ENCODE results near the gene RAB15.

DNA sequence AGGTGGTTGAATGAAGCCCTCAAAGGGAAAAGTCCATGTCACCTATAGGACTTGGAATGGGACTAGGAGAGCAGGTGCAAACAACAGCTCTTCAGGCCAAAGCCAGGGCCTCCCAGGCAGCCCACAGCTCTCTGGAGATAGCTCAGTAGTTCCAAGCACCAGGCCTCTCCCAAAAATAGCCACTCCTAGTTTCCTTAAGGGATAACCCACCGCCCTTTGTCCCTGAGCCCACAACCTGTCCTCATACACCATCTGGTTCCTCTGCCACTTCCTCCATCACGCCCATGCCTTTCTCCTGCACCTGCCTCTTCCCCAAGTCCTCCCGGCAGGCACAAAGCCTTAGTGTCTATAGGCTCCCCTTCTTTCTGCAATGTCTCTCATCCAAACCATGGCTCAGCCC lies 2.1 kb downstream of the RAB15 start:
- no peak for TF ChIP-seq CTCF (IDR thresholded peaks at IDR 0.05 in 2 of 3, conservative IDR thresholded peaks at IDR 0.05 in 1 of 3; ENCODE audit: insufficient read depth in 2 of 3, low read depth in 1 of 3, low read length in 3 of 3)
- TF ChIP-seq THAP7 (CRISPR knock-in tag; IDR thresholded peaks at IDR 0.05), result no peak
- TF ChIP-seq SOX6 (IDR thresholded peaks at IDR 0.05), result no peak
- TF ChIP-seq ZNF124 (CRISPR knock-in tag; IDR thresholded peaks at IDR 0.05), result no peak
- no peak for TF ChIP-seq CREB1 (IDR thresholded peaks at IDR 0.05)
- TF ChIP-seq CREB1 (CRISPR knock-in tag; IDR thresholded peaks at IDR 0.05), result no peak
- no peak for TF ChIP-seq GTF2F1 (IDR thresholded peaks at IDR 0.05; ENCODE audit: low read depth, low read length)
- no peak for TF ChIP-seq ATF3 (IDR thresholded peaks at IDR 0.05)
- no peak for TF ChIP-seq ATF3 (CRISPR knock-in tag; conservative IDR thresholded peaks at IDR 0.05)
- TF ChIP-seq MITF (IDR thresholded peaks at IDR 0.05), result no peak
- no peak for TF ChIP-seq DDX20 (tag; IDR thresholded peaks at IDR 0.05; ENCODE audit: low read depth)
- TF ChIP-seq MEF2D (tag; conservative IDR thresholded peaks at IDR 0.05; ENCODE audit: low read depth), result no peak
- TF ChIP-seq NEUROD1 (IDR thresholded peaks at IDR 0.05; ENCODE audit: borderline replicate concordance, low read depth, low read length, partially characterized antibody), result no peak
- TF ChIP-seq SPI1 (IDR thresholded peaks at IDR 0.05; ENCODE audit: borderline replicate concordance, low read depth, low read length), result no peak
- TF ChIP-seq ZC3H4 (CRISPR knock-in tag; IDR thresholded peaks at IDR 0.05; ENCODE audit: borderline replicate concordance), result no peak
- TF ChIP-seq RNF2 (IDR thresholded peaks at IDR 0.05), result no peak
